GM12878 (cell line): Measurements from ENCODE around the gene TRABD2A. TPM values are rescaled to one million over a fixed set of nuclear protein-coding genes. Genes with fewer than 3 reads are reported as not detected.

Experiments
- ATAC-seq: fragments of 200-7000 bp; cut with Tn5 transposase; 3 replicates; pipeline ENCODE4 v1.9.1; 2020; ENCODE audit warnings: mild to moderate bottlenecking, moderate library complexity
- BruUV-seq: library from RNA; stranded (reverse); fragments of 400-500 nt; replicated peaks from 2 replicates; lab custom pipeline; 2021; lab: Mats Ljungman, UMichigan
- CTCF ChIA-PET: fragments of 300-600 bp; sonication (Branson Sonifier 250); formaldehyde crosslinking; extraction: SDS; loops from one replicate; lab custom pipeline; 2021; ENCODE audit warnings: inconsistent platforms; lab: Yijun Ruan, JAX
- POLR2A ChIA-PET: fragments of 350-600 bp; formaldehyde crosslinking; extraction: SDS; loops from one replicate; lab custom pipeline; 2021; ENCODE audit warnings: inconsistent platforms; lab: Charles Lee
- RAD21 ChIA-PET: fragments of 300-600 bp; sonication (Branson Sonifier 250); formaldehyde crosslinking; loops from one replicate; lab custom pipeline; 2023; ENCODE audit warnings: antibody characterized with exemption; ENCODE audit not compliant: unreplicated experiment; lab: Charles Lee
- SMC1A ChIA-PET: fragments of 300-600 bp; sonication (Branson Sonifier 250); formaldehyde crosslinking; loops from one replicate; lab custom pipeline; 2023; ENCODE audit not compliant: unreplicated experiment, uncharacterized antibody; lab: Charles Lee
- DNase-seq: peaks from one replicate; pipeline ENCODE4 v3.0.0-alpha.2; 2011; ENCODE audit warnings: low read depth, low spot score
- FAIRE-seq: peaks from 3 replicates; lab custom pipeline; 2011; peaks lifted over from hg19 to GRCh38; lab: Jason Lieb, UNC
- H2AFZ ChIP-seq: 2 replicates; pipeline ENCODE4 v1.6.0; 2011; ENCODE audit warnings: low read depth, low read length, control low read depth; ENCODE audit not compliant: control insufficient read depth
- H3K27ac ChIP-seq: 2 replicates; pipeline ENCODE4 v1.5.1; 2011; ENCODE audit warnings: control low read depth; ENCODE audit not compliant: control insufficient read depth, insufficient read depth
- H3K27me3 ChIP-seq, 2 experiments: replicated peaks in 1 of 2; 2 replicates each; pipeline versions ENCODE4 v1.6.0 to v1.6.1; 2011; ENCODE audit warnings: low read length in 1 of 2; ENCODE audit not compliant: control insufficient read depth in 2 of 2, insufficient read depth in 2 of 2
- H3K36me3 ChIP-seq, 2 experiments: 2 replicates each; pipeline ENCODE4 v1.5.1; 2011; ENCODE audit warnings: low read length in 1 of 2; ENCODE audit not compliant: control insufficient read depth in 2 of 2, insufficient read depth in 2 of 2
- H3K4me1 ChIP-seq: 2 replicates; pipeline ENCODE4 v1.6.1; 2011; ENCODE audit warnings: mild to moderate bottlenecking, low read length, moderate library complexity, mixed read lengths; ENCODE audit not compliant: control insufficient read depth, insufficient read depth
- H3K4me2 ChIP-seq: 2 replicates; pipeline ENCODE4 v1.6.0; 2011; ENCODE audit warnings: control low read depth; ENCODE audit not compliant: control insufficient read depth, insufficient read depth
- H3K4me3 ChIP-seq: fragments of 200-600 bp; sonication (generic); 2 replicates; pipeline ENCODE4 v1.5.1; 2016
- H3K79me2 ChIP-seq: 2 replicates; pipeline ENCODE4 v1.6.0; 2011; ENCODE audit warnings: low read length; ENCODE audit not compliant: control insufficient read depth, insufficient read depth
- H3K9ac ChIP-seq: 2 replicates; pipeline ENCODE4 v1.8.0; 2011; ENCODE audit warnings: low read length, control low read depth, mixed read lengths; ENCODE audit not compliant: control insufficient read depth, insufficient read depth
- H3K9me3 ChIP-seq: replicated peaks from 3 replicates; pipeline ENCODE4 v1.5.1; 2011; ENCODE audit warnings: mild to moderate bottlenecking, low read length; ENCODE audit not compliant: control insufficient read depth, insufficient read depth
- H4K20me1 ChIP-seq: 2 replicates; pipeline ENCODE4 v1.6.0; 2011; ENCODE audit not compliant: control insufficient read depth, insufficient read depth
- BHLHE40 ChIP-seq, 2 experiments: fragments of 450-650 bp in 1 of 2; IDR thresholded peaks; 2 replicates each; pipeline ENCODE4 v1.6.1; 2011 to 2017; ENCODE audit warnings: low read depth in 2 of 2, borderline replicate concordance in 1 of 2, improper control_type of control experiment in 1 of 2, low read length in 1 of 2, mild to moderate bottlenecking in 1 of 2
- CBX5 ChIP-seq: sonication (generic); IDR thresholded peaks from 2 replicates; pipeline ENCODE4 v1.6.1; 2016; ENCODE audit warnings: low read depth, moderate library complexity, mild to moderate bottlenecking, inconsistent platforms
- ELK1 ChIP-seq: IDR thresholded peaks from 2 replicates; pipeline ENCODE4 v1.6.1; 2012; ENCODE audit warnings: low read depth, low read length, improper control_type of control experiment
- KAT2A ChIP-seq: conservative IDR thresholded peaks from 2 replicates; pipeline ENCODE4 v1.6.1; 2011; ENCODE audit warnings: low read depth, low read length; ENCODE audit not compliant: control insufficient read depth
- KLF5 ChIP-seq: fragments of 450-650 bp; IDR thresholded peaks from 2 replicates; pipeline ENCODE4 v1.6.1; 2014; ENCODE audit warnings: mild to moderate bottlenecking; ENCODE audit not compliant: partially characterized antibody
- MLLT1 ChIP-seq: fragments of 450-650 bp; IDR thresholded peaks from 2 replicates; pipeline ENCODE4 v1.6.1; 2016; ENCODE audit warnings: mild to moderate bottlenecking
- MYB ChIP-seq: fragments of 150-350 bp; IDR thresholded peaks from 2 replicates; pipeline ENCODE4 v1.6.1; 2014; ENCODE audit warnings: mild to moderate bottlenecking, low read depth, low read length, borderline replicate concordance
- PAX5 ChIP-seq: IDR thresholded peaks from 2 replicates; pipeline ENCODE4 v1.6.1; 2011; ENCODE audit warnings: low read depth, low read length, borderline replicate concordance
- RB1 ChIP-seq: fragments of 450-650 bp; formaldehyde crosslinking; IDR thresholded peaks from 2 replicates; pipeline ENCODE4 v1.6.1; 2017; ENCODE audit warnings: mild to moderate bottlenecking, borderline replicate concordance
- SREBF2 ChIP-seq: IDR thresholded peaks from 2 replicates; pipeline ENCODE4 v1.6.1; 2012; ENCODE audit warnings: mild to moderate bottlenecking, low read length
- TCF12 ChIP-seq: IDR thresholded peaks from 2 replicates; pipeline ENCODE4 v1.6.1; 2011; ENCODE audit warnings: low read depth, mild to moderate bottlenecking, low read length
- YY1 ChIP-seq: IDR thresholded peaks from 2 replicates; pipeline ENCODE4 v1.6.1; 2011; ENCODE audit warnings: low read depth, mild to moderate bottlenecking, low read length
- ZNF207 ChIP-seq: fragments of 450-650 bp; IDR thresholded peaks from 2 replicates; pipeline ENCODE4 v1.6.1; 2014; ENCODE audit warnings: antibody characterized with exemption, mild to moderate bottlenecking, borderline replicate concordance
- WGBS: methylation state at CpG from one replicate; pipeline ENCODE4 v1.1.6; 2016; ENCODE audit warnings: low lambda C conversion rate; ENCODE audit not compliant: insufficient replicate concordance, insufficient coverage; ENCODE audit errors: missing lambda C conversion rate; 5-methylcytosine and 5-hydroxymethylcytosine counted together
- in situ Hi-C: fragments of 300-500 bp; cut with MboI; formaldehyde crosslinking; loops from 9 replicates; pipeline ENCODE4 v1.14.3; 2018; ENCODE audit warnings: mixed read lengths
- intact Hi-C: fragments of 100-400 bp; cut with micrococcal nuclease; formaldehyde crosslinking; loops from one replicate; pipeline ENCODE4 v1.14.2; 2022; ENCODE audit not compliant: unreplicated experiment
- polyA plus RNA-seq, 11 experiments: library from polyadenylated mRNA; depleted of rRNA in 4 of 11; unstranded in 6 of 11; stranded (reverse) in 5 of 11; fragments of >200 nt; fragmentation: Nextera tagmentation in 4 of 11; fragmentation: Illumina TruSeq in 1 of 11; extraction: Ambion mirVana in 4 of 11; extraction: Trizol in 1 of 11; gene quantifications; 1 replicate in 1 of 11; 2 replicates in 10 of 11; pipeline versions ENCODE4 v1.2.1 to v1.2.3, GENCODE V29; 2011 to 2016; ENCODE audit warnings: inconsistent platforms in 2 of 11, missing spikeins in 2 of 11, low read depth in 1 of 11
- total RNA-seq, 4 experiments: library from RNA; depleted of rRNA in 3 of 4; stranded (reverse); fragments of >200 nt in 3 of 4; fragmentation: Illumina TruSeq in 1 of 4; extraction: Trizol in 1 of 4; gene quantifications; 2 replicates each; pipeline versions ENCODE4 v1.2.1 to v1.2.3, GENCODE V29; 2013 to 2021
- TF ChIP-seq, protein P1 (sequence below): fragments of 450-650 bp; IDR thresholded peaks from 2 replicates; pipeline ENCODE4 v1.6.1; 2017; ENCODE audit warnings: mild to moderate bottlenecking, low read depth, inconsistent platforms; ENCODE audit not compliant: poor library complexity, severe bottlenecking
- TF ChIP-seq, protein P2 (sequence below): fragments of 450-650 bp; IDR thresholded peaks from 2 replicates; pipeline ENCODE4 v1.6.1; 2017; ENCODE audit warnings: mild to moderate bottlenecking

Gene TRABD2A
- total and polyA plus RNA-seq, 10 of the 15 experiments (the other 5 are each of a cell fraction or from before 2014, with no cell fraction given): 1.4 to 7.6 (median 4.1) TPM

DNA sequence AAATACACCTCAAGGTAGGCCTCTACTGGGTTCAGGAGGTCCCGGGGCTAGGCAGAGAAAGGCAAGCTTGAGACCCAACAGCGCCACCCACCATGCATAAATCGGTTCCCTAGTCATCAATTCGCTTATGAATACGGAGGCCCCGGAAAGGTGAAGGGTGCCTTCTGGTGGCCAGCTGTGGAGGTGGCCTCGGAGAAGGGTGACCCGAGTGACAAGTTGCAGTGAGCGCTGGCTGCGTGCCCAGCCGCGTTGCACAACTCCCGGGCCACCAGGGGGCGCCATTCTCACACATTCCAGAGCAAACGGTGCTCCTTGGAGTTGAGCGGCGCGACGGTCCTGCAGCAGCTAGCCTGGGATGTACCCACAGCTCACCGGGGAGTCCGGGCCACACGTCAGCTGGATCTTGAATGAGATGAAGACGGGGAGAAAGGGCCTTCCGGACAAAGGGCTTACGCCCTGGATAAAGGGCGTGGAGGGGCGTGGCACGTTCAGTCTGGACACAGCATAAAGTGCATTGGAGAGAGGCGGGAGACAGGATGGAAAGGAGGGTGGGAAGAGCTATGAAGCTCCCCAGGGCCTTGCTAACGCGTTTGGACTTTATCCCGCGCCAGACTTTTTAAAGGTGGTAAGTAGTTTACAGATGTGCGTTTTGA, 45.0 kb upstream of the TRABD2A start:
- Histone ChIP-seq H3K4me3 (peak overlapping the region; percentile 71), H2AFZ (peak overlapping the region; percentile 93), H3K79me2 (peaks cover 21% of the 10 kb centered on the region), H3K27me3 (no peaks in the 10 kb centered on the region), H3K9ac (peak overlapping the region; percentile 74), H3K4me2 (peak overlapping the region; percentile 93), H3K36me3 (no peaks in the 10 kb centered on the region), H3K27ac (peak overlapping the region; percentile 80), H3K4me1 (peaks cover 25% of the 10 kb centered on the region), H4K20me1 (no peaks in the 10 kb centered on the region), H3K9me3 (no peaks in the 10 kb centered on the region)
- POLR2A ChIA-PET: interaction anchor here (0.7 to 3.9 kb wide), 20 partner anchors 8 to 613 kb away, joined by 3 to 49 read pairs (median 4); partner anchors contain the start of genes KCMF1, MAT2A, TMSB10 and TRABD2A
- DNase-seq: peak; percentile 92
- FAIRE-seq: peak; percentile 85
- RAD21 ChIA-PET: interaction anchor here (0.6 to 4.5 kb wide), 64 partner anchors 8 to 903 kb away, joined by 3 to 141 read pairs (median 4); partner anchors contain the start of genes KCMF1, TMSB10 and TRABD2A
- in situ Hi-C loops (loop anchor here (5.0 to 25.0 kb wide), 4 partner anchors 86 to 1511 kb away; partner anchors contain the start of gene KDM3A), intact Hi-C loops (loop anchor here (1.0 to 5.0 kb wide), 7 partner anchors 45 to 431 kb away; partner anchors contain the start of gene KCMF1)
- CTCF ChIA-PET: interaction anchor here (0.7 to 4.8 kb wide), 102 partner anchors 9 to 631 kb away, joined by 3 to 275 read pairs (median 5); partner anchors contain the start of genes ELMOD3, KCMF1, RETSAT and SUCLG1
- WGBS: 1% methylated on average over 34 of the region's 34 CpGs
- SMC1A ChIA-PET: interaction anchor here (0.5 to 7.9 kb wide), 67 partner anchors 9 to 440 kb away, joined by 3 to 176 read pairs (median 5); partner anchors contain the start of genes KCMF1, TMSB10 and TRABD2A
- ATAC-seq: peak; percentile 82
- BruUV-seq: no TSS peak
- TF ChIP-seq MYB (0 out of 2 replicates have a peak, but pooled peaks have one; percentile 24), RB1 (peak; percentile 84; the same call in 1 of the 2 replicates), KLF5 (peak; percentile 48), ELK1 (no peak), PAX5 (peak; percentile 61; the same call in 1 of the 2 replicates), ZNF207 (peak; percentile 94), SREBF2 (no peak), KAT2A (no peak), TCF12 (peak; percentile 53; the same call in 1 of the 2 replicates), CBX5 (peak; percentile 91; the same call in 1 of the 2 replicates), BHLHE40 (IDR thresholded peaks at IDR 0.05; ENCODE audit: borderline replicate concordance in 1 of 2, low read depth in 2 of 2, low read length in 1 of 2) (peak; percentile 77 to 80; a peak in 3 of 4 replicates), MLLT1 (0 out of 2 replicates have a peak, but pooled peaks have one; percentile 30), YY1 (peak; percentile 77)
- TF ChIP-seq, protein P1, sequence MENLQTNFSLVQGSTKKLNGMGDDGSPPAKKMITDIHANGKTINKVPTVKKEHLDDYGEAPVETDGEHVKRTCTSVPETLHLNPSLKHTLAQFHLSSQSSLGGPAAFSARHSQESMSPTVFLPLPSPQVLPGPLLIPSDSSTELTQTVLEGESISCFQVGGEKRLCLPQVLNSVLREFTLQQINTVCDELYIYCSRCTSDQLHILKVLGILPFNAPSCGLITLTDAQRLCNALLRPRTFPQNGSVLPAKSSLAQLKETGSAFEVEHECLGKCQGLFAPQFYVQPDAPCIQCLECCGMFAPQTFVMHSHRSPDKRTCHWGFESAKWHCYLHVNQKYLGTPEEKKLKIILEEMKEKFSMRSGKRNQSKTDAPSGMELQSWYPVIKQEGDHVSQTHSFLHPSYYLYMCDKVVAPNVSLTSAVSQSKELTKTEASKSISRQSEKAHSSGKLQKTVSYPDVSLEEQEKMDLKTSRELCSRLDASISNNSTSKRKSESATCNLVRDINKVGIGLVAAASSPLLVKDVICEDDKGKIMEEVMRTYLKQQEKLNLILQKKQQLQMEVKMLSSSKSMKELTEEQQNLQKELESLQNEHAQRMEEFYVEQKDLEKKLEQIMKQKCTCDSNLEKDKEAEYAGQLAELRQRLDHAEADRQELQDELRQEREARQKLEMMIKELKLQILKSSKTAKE: peak; percentile 75
- TF ChIP-seq, protein P2, sequence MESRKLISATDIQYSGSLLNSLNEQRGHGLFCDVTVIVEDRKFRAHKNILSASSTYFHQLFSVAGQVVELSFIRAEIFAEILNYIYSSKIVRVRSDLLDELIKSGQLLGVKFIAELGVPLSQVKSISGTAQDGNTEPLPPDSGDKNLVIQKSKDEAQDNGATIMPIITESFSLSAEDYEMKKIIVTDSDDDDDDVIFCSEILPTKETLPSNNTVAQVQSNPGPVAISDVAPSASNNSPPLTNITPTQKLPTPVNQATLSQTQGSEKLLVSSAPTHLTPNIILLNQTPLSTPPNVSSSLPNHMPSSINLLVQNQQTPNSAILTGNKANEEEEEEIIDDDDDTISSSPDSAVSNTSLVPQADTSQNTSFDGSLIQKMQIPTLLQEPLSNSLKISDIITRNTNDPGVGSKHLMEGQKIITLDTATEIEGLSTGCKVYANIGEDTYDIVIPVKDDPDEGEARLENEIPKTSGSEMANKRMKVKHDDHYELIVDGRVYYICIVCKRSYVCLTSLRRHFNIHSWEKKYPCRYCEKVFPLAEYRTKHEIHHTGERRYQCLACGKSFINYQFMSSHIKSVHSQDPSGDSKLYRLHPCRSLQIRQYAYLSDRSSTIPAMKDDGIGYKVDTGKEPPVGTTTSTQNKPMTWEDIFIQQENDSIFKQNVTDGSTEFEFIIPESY: peak; percentile 11; the same call in 1 of the 2 replicates
